H1 (cell line): Measurements from ENCODE around the gene ZNF837. TPM values are rescaled to one million over a fixed set of nuclear protein-coding genes. Genes with fewer than 3 reads are reported as not detected.

Experiments
- CTCF ChIA-PET: fragments of 300-600 bp; sonication (Branson Sonifier 250); formaldehyde crosslinking; loops from one replicate; lab custom pipeline; 2021; ENCODE audit not compliant: partially characterized antibody; lab: Charles Lee
- POLR2A ChIA-PET: fragments of 300-600 bp; sonication (Branson Sonifier 250); formaldehyde crosslinking; loops from one replicate; lab custom pipeline; 2021; ENCODE audit warnings: inconsistent platforms; ENCODE audit not compliant: partially characterized antibody; lab: Charles Lee
- DNase-seq, 2 experiments: peaks; one replicate each; pipeline versions ENCODE4 v3.0.0 to v3.0.0-alpha.2; 2010 to 2022; ENCODE audit warnings: low spot score in 2 of 2, low read depth in 1 of 2, mixed read lengths in 1 of 2
- FAIRE-seq: peaks from 2 replicates; lab custom pipeline; 2011; peaks lifted over from hg19 to GRCh38; lab: Jason Lieb, UNC
- H2AFZ ChIP-seq: 2 replicates; pipeline ENCODE4 v1.8.1; 2012; ENCODE audit warnings: low read length, inconsistent platforms
- H2AK5ac ChIP-seq: 2 replicates; pipeline ENCODE4 v1.6.1; 2013; ENCODE audit warnings: low read depth, low read length
- H2BK120ac ChIP-seq: replicated peaks from 2 replicates; pipeline ENCODE3; 2013; ENCODE audit warnings: low read depth, low read length, inconsistent platforms
- H2BK12ac ChIP-seq: 2 replicates; pipeline ENCODE4 v1.6.1; 2013; ENCODE audit warnings: low read depth, low read length
- H2BK15ac ChIP-seq: 2 replicates; pipeline ENCODE4 v1.6.1; 2013; ENCODE audit warnings: low read length
- H2BK20ac ChIP-seq: 2 replicates; pipeline ENCODE4 v1.6.1; 2013; ENCODE audit warnings: low read length
- H2BK5ac ChIP-seq: 2 replicates; pipeline ENCODE4 v1.6.1; 2013; ENCODE audit warnings: low read depth, low read length
- H3K14ac ChIP-seq: 2 replicates; pipeline ENCODE4 v1.6.1; 2013; ENCODE audit warnings: inconsistent platforms; ENCODE audit not compliant: insufficient read length
- H3K18ac ChIP-seq: 2 replicates; pipeline ENCODE4 v1.6.1; 2013; ENCODE audit warnings: low read length; ENCODE audit errors: extremely low read depth
- H3K23ac ChIP-seq: 2 replicates; pipeline ENCODE4 v1.6.1; 2013; ENCODE audit warnings: inconsistent platforms; ENCODE audit not compliant: insufficient read length
- H3K23me2 ChIP-seq: 2 replicates; pipeline ENCODE4 v1.6.1; 2013; ENCODE audit warnings: low read depth, low read length
- H3K27ac ChIP-seq: 2 replicates; pipeline ENCODE4 v1.6.1; 2011; ENCODE audit warnings: low read depth, low read length, inconsistent platforms
- H3K27me3 ChIP-seq, 4 experiments: replicated peaks in 1 of 4; 1 replicate in 1 of 4; 2 replicates in 3 of 4; pipeline versions ENCODE4 v1.6.1 to v1.8.1; 2011 to 2013; ENCODE audit warnings: low read length in 3 of 4, mild to moderate bottlenecking in 3 of 4, inconsistent platforms in 2 of 4, mixed read lengths in 2 of 4, moderate library complexity in 1 of 4; ENCODE audit not compliant: control insufficient read depth in 3 of 4, insufficient read depth in 3 of 4; ENCODE audit errors: extremely low read depth in 1 of 4
- H3K36me3 ChIP-seq, 4 experiments: 2 replicates each; pipeline versions ENCODE4 v1.6.1 to v1.8.1; 2011 to 2013; ENCODE audit warnings: mild to moderate bottlenecking in 4 of 4, low read length in 3 of 4, moderate library complexity in 2 of 4, control low read depth in 1 of 4, inconsistent platforms in 1 of 4; ENCODE audit not compliant: insufficient read depth in 4 of 4, control insufficient read depth in 2 of 4
- H3K4ac ChIP-seq: replicated peaks from 2 replicates; pipeline ENCODE3; 2013; ENCODE audit warnings: low read length, low read depth, mixed read lengths, inconsistent platforms; ENCODE audit not compliant: insufficient read length
- H3K4me1 ChIP-seq, 4 experiments: replicated peaks in 1 of 4; 1 replicate in 1 of 4; 2 replicates in 3 of 4; pipeline versions ENCODE4 v1.6.1 to v1.8.1; 2011 to 2013; ENCODE audit warnings: low read length in 3 of 4, inconsistent platforms in 2 of 4, mixed read lengths in 1 of 4; ENCODE audit not compliant: insufficient read depth in 4 of 4, control insufficient read depth in 3 of 4
- H3K4me2 ChIP-seq, 2 experiments: 2 replicates each; pipeline versions ENCODE4 v1.6.1 to v1.8.1; 2011 to 2013; ENCODE audit warnings: low read depth in 2 of 2, low read length in 2 of 2, control low read depth in 1 of 2, inconsistent platforms in 1 of 2, mild to moderate bottlenecking in 1 of 2; ENCODE audit not compliant: insufficient read depth in 1 of 2
- H3K4me3 ChIP-seq, 4 experiments: fragments of 200-600, 300-600 bp in 1 of 4; sonication (generic), shearing (Covaris generic), sonication (Bioruptor Twin) in 1 of 4; 2 replicates each; pipeline versions ENCODE4 v1.5.1 to v1.8.1; 2011 to 2016; ENCODE audit warnings: low read length in 4 of 4, low read depth in 3 of 4, control low read depth in 2 of 4, inconsistent platforms in 2 of 4, mild to moderate bottlenecking in 2 of 4, mixed read lengths in 1 of 4, moderate library complexity in 1 of 4; ENCODE audit not compliant: insufficient read depth in 2 of 4; ENCODE audit errors: extremely low read depth in 1 of 4
- H3K56ac ChIP-seq: replicated peaks from 2 replicates; pipeline ENCODE3; 2013; ENCODE audit warnings: low read depth, mild to moderate bottlenecking, mixed read lengths, low read length, inconsistent platforms; ENCODE audit not compliant: insufficient read length
- H3K79me1 ChIP-seq: 2 replicates; pipeline ENCODE4 v1.6.1; 2013; ENCODE audit warnings: low read depth, low read length, control low read depth
- H3K79me2 ChIP-seq, 2 experiments: 2 replicates each; pipeline versions ENCODE4 v1.6.1 to v1.8.1; 2012 to 2013; ENCODE audit warnings: low read length in 2 of 2, mild to moderate bottlenecking in 2 of 2, inconsistent platforms in 1 of 2; ENCODE audit not compliant: insufficient read depth in 2 of 2, control insufficient read depth in 1 of 2
- H3K9ac ChIP-seq, 4 experiments: replicated peaks in 1 of 4; 1 replicate in 1 of 4; 2 replicates in 3 of 4; pipeline versions ENCODE4 v1.6.1 to v1.8.1; 2011 to 2013; ENCODE audit warnings: low read depth in 3 of 4, low read length in 3 of 4, control low read depth in 2 of 4, mild to moderate bottlenecking in 2 of 4, moderate library complexity in 2 of 4, inconsistent platforms in 1 of 4; ENCODE audit errors: extremely low read depth in 1 of 4
- H3K9me3 ChIP-seq, 2 experiments: 2 replicates each; pipeline versions ENCODE4 v1.6.1 to v1.8.1; 2012 to 2013; ENCODE audit warnings: mild to moderate bottlenecking in 2 of 2, moderate library complexity in 2 of 2, control low read depth in 1 of 2, inconsistent platforms in 1 of 2, low read depth in 1 of 2, low read length in 1 of 2, mixed read lengths in 1 of 2; ENCODE audit not compliant: insufficient read depth in 2 of 2
- H4K20me1 ChIP-seq, 2 experiments: replicated peaks in 1 of 2; 2 replicates each; pipeline versions ENCODE3 to v1.8.1; 2011 to 2013; ENCODE audit warnings: inconsistent platforms in 2 of 2, low read length in 2 of 2, mild to moderate bottlenecking in 1 of 2; ENCODE audit not compliant: insufficient read depth in 2 of 2, control insufficient read depth in 1 of 2
- H4K5ac ChIP-seq: 2 replicates; pipeline ENCODE4 v1.6.1; 2013; ENCODE audit warnings: low read length, low read depth, mixed read lengths, inconsistent platforms; ENCODE audit not compliant: insufficient read length
- H4K8ac ChIP-seq: 2 replicates; pipeline ENCODE4 v1.8.0; 2013; ENCODE audit warnings: mild to moderate bottlenecking, moderate library complexity, low read length, inconsistent platforms; ENCODE audit not compliant: insufficient read depth; ENCODE audit errors: extremely low read depth
- H4K91ac ChIP-seq: replicated peaks from 2 replicates; pipeline ENCODE3; 2013; ENCODE audit warnings: low read length, mixed read lengths, inconsistent platforms; ENCODE audit not compliant: insufficient read length
- CBX5 ChIP-seq: fragments of 300-800, 300-1000 bp; sonication (generic); IDR thresholded peaks from 2 replicates; pipeline ENCODE4 v1.7.1; 2016; ENCODE audit warnings: antibody characterized with exemption, low read length, low read depth
- CREB1 ChIP-seq: IDR thresholded peaks from 2 replicates; pipeline ENCODE4 v1.6.1; 2012; ENCODE audit warnings: inconsistent platforms
- CTBP2 ChIP-seq: IDR thresholded peaks from 2 replicates; pipeline ENCODE4 v1.7.0; 2011; ENCODE audit warnings: borderline replicate concordance, mild to moderate bottlenecking, moderate library complexity, mixed read lengths, low read length; ENCODE audit not compliant: insufficient read depth, insufficient read length
- KDM4A ChIP-seq: IDR thresholded peaks from one replicate; pipeline ENCODE4 v1.7.1; 2012; ENCODE audit warnings: low read depth, mild to moderate bottlenecking, moderate library complexity, low read length, inconsistent platforms; ENCODE audit not compliant: severe bottlenecking
- KDM5A ChIP-seq: fragments of 200-600 bp; IDR thresholded peaks from 2 replicates; pipeline ENCODE4 v1.7.1; 2012; ENCODE audit warnings: mild to moderate bottlenecking, low read length, inconsistent platforms, mixed read lengths
- NANOG ChIP-seq: IDR thresholded peaks from 2 replicates; pipeline ENCODE4 v1.6.1; 2011; ENCODE audit warnings: low read length, low read depth, mild to moderate bottlenecking, inconsistent platforms; ENCODE audit not compliant: insufficient read depth, poor library complexity, severe bottlenecking
- PHF8 ChIP-seq: fragments of 200-600 bp; sonication (generic); conservative IDR thresholded peaks from 2 replicates; pipeline ENCODE4 v1.7.1; 2012; ENCODE audit warnings: low read depth, mild to moderate bottlenecking, inconsistent platforms, low read length, moderate library complexity
- RBBP5 ChIP-seq: IDR thresholded peaks from 2 replicates; pipeline ENCODE4 v1.7.1; 2012; ENCODE audit warnings: low read depth, mild to moderate bottlenecking, inconsistent platforms, low read length, moderate library complexity, borderline replicate concordance
- SIRT6 ChIP-seq: IDR thresholded peaks from one replicate; pipeline ENCODE4 v1.7.1; 2012; ENCODE audit warnings: low read length, inconsistent platforms
- SP4 ChIP-seq: IDR thresholded peaks from 2 replicates; pipeline ENCODE4 v1.6.1; 2012; ENCODE audit warnings: low read length, inconsistent platforms
- TAF1 ChIP-seq: IDR thresholded peaks from 2 replicates; pipeline ENCODE4 v1.6.1; 2011; ENCODE audit warnings: mild to moderate bottlenecking, low read depth, low read length
- WGBS, 2 experiments: shearing (Covaris generic) in 1 of 2; methylation state at CpG; one replicate each; pipeline versions ENCODE4 v1.1.6 to v1.1.7; 2013 to 2015; ENCODE audit warnings: low lambda C conversion rate in 2 of 2, mixed read lengths in 2 of 2, inconsistent platforms in 1 of 2, low coverage in 1 of 2, missing lambda C conversion rate in 1 of 2; ENCODE audit not compliant: insufficient replicate concordance in 2 of 2, insufficient coverage in 1 of 2, insufficient read length in 1 of 2; ENCODE audit errors: extremely low coverage in 1 of 2, missing lambda C conversion rate in 1 of 2; 5-methylcytosine and 5-hydroxymethylcytosine counted together
- polyA plus RNA-seq, 7 experiments: library from polyadenylated mRNA; depleted of rRNA in 3 of 7; stranded (reverse) in 5 of 7; unstranded in 2 of 7; fragments of >200 nt in 5 of 7; fragments of 200-250 nt in 2 of 7; gene quantifications; 1 replicate in 5 of 7; 2 replicates in 1 of 7; 4 replicates in 1 of 7; pipeline versions ENCODE4 v1.2.1 to v1.2.3, GENCODE V29; 2011 to 2013; ENCODE audit warnings: missing spikeins in 2 of 7, mixed read lengths in 2 of 7
- total RNA-seq: library from RNA; stranded (reverse); fragmentation: NEBNext Ultra II Directional; extraction: Animal tissue kit (Norgen Biotek cat#: 25700); gene quantifications from 2 replicates; pipeline ENCODE4 v1.2.1, GENCODE V29; 2021

The ZNF837 gene
- total and polyA plus RNA-seq, 2 of the 8 experiments (the other 6 are each of a cell fraction or from before 2014, with no cell fraction given) = 1.9 to 3.3 TPM

DNA sequence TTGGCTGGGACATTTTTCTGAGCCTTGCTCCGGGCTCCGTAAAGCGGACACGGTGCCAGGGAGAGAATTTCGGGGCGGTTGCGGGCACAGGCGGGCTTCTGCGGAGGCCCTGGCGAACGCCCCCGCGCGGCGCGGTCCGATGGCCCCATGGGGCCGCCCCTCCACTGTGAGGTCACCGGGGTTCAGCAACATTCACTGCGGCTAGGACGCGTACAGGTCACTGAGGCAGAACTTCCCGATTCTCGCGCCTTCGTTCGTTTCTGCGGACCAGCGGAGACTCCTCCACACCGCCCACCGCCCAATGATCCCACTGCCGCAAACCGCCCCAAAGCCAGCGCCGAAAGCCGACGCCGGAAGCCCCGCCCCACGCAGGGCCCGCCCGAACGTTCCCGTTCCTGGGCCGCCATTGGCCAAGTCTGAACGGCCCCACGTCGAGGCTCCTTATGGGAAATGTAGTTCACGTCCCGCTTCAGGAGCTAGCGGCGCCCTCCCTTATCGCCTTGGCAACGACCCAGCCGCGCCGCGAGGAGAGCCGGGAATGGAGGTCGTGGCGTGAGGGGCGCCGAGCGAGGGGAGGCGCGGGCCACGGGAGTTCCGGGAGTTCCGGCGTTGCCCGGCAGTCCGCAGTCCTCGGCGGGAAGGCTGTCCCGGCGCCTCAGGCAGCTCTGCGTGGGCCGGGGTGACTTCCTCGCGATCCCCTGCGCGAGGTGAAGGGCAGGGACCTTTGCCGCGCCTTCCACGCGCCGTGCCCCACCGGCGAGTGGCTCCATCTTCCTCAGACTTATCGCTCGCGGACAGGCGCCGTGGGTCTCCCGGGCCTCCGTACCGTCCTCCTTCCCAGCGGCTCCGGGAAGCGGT, 27.6 kb upstream of the ZNF837 start, which contains the start of gene ZNF584:
Gene ZNF584, plus strand, starts transcription at position 498 of the 858 bp plus-strand sequence. CDS start 499 bp downstream, outside the sequence.
- Histone ChIP-seq H2AFZ (peak within 1 kb of the TSS; percentile 74; the same call in 1 of the 2 replicates), H3K4me3 (peak within 1 kb of the TSS; percentile 76 to 85 (median 80)), H2BK5ac (peak within 1 kb of the TSS; percentile 82), H3K18ac (peak within 1 kb of the TSS; percentile 83), H4K91ac (peak within 1 kb of the TSS; percentile 65), H3K4me2 (peak within 1 kb of the TSS; percentile 94 to 95), H3K36me3 (no peaks in the 10 kb centered on the region), H4K8ac (peak within 1 kb of the TSS; percentile 92), H2AK5ac (no peak within 1 kb of the TSS), H3K23me2 (peaks cover 14% of the 10 kb centered on the region), H3K27me3 (peaks cover 0 to 7% (median 1%) of the 10 kb centered on the region in 4 experiments; a peak in 2 of 7 replicates), H2BK15ac (0 out of 2 replicates have a peak within 1 kb of the TSS, but pooled peaks have one; percentile 53), H3K79me2 (no peaks in the 10 kb centered on the region), H3K9me3 (no peaks in the 10 kb centered on the region), H3K14ac (no peak within 1 kb of the TSS), H3K23ac (no peak within 1 kb of the TSS), H2BK20ac (no peak within 1 kb of the TSS), H3K9ac (peak within 1 kb of the TSS; percentile 69 to 78 (median 73)), H3K4ac (peak within 1 kb of the TSS; percentile 77), H3K56ac (peak within 1 kb of the TSS; percentile 57), H3K4me1 (peaks cover 0 to 18% (median 9%) of the 10 kb centered on the region in 4 experiments; a peak in 5 of 7 replicates), H4K5ac (peak within 1 kb of the TSS; percentile 68), H2BK12ac (no peak within 1 kb of the TSS; the same call in 1 of the 2 replicates), H3K27ac (peak within 1 kb of the TSS; percentile 54; the same call in 1 of the 2 replicates), H3K79me1 (0 out of 2 replicates have a peak, but pooled peaks cover 5% of the 10 kb centered on the region), H2BK120ac (no peak within 1 kb of the TSS), H4K20me1 (no peaks in the 10 kb centered on the region)
- ChIA-PET POLR2A (interaction anchor here (0.7 to 1.6 kb wide), 16 partner anchors 8 to 135 kb away, joined by 3 to 14 read pairs (median 3); partner anchors contain the start of genes RNF225, ZNF132, ZNF324B and ZSCAN22), CTCF (no interaction called here)
- 2% methylated on average over 80 of the region's 100 CpGs; no CpG with 5 or more reads in 1 of the 2 experiments for WGBS, 2 experiments
- FAIRE-seq (no peak), DNase-seq (peak; percentile 74 to 93)
- no peak for TF ChIP-seq CTBP2
- peak; percentile 80 for TF ChIP-seq CREB1
- TF ChIP-seq PHF8 = peak; percentile 89
- peak; percentile 92 for TF ChIP-seq KDM4A
- TF ChIP-seq CBX5 = no peak
- TF ChIP-seq RBBP5 = no peak; the same call in 1 of the 2 replicates
- peak; percentile 71 for TF ChIP-seq NANOG
- TF ChIP-seq KDM5A = no peak
- no peak for TF ChIP-seq SIRT6
- peak; percentile 90 for TF ChIP-seq TAF1
- TF ChIP-seq SP4 = peak; percentile 70; the same call in 1 of the 2 replicates
